ENCODE measurements around the gene CYSLTR2.

CYSLTR2 gene

DNA sequence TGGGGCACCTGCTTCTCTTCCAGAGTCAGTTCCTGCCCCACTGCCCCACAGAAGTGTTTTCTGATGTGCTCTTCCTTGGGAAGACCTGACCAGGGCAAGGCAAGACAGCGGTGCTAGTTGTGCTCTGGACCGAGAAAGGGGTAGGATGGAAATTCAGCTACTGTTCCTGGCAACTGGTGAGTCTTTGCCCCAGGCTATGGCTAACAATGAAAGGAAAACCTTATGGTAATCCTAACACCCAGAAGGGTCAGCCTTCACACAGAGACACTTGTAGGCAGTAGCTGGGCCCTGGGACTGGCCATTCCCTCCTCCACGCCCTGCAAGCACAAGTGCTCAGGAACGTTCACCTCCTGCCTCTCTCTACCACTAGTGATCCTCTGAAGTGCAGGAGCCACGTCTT, 9.6 kb upstream of the CYSLTR2 start:
- TF ChIP-seq, protein P1, sequence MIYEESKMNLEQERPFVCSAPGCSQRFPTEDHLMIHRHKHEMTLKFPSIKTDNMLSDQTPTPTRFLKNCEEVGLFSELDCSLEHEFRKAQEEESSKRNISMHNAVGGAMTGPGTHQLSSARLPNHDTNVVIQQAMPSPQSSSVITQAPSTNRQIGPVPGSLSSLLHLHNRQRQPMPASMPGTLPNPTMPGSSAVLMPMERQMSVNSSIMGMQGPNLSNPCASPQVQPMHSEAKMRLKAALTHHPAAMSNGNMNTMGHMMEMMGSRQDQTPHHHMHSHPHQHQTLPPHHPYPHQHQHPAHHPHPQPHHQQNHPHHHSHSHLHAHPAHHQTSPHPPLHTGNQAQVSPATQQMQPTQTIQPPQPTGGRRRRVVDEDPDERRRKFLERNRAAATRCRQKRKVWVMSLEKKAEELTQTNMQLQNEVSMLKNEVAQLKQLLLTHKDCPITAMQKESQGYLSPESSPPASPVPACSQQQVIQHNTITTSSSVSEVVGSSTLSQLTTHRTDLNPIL (CRISPR knock-in tag; IDR thresholded peaks at IDR 0.05; ENCODE audit: low read depth) = no peak
- TF ChIP-seq CSDC2 (CRISPR knock-in tag; IDR thresholded peaks at IDR 0.05) (no peak), ARNTL (CRISPR knock-in tag; IDR thresholded peaks at IDR 0.05; ENCODE audit: borderline replicate concordance, low read depth) (no peak), ZNF565 (CRISPR knock-in tag; conservative IDR thresholded peaks at IDR 0.05; ENCODE audit: low read depth) (no peak), SNAI2 (CRISPR knock-in tag; IDR thresholded peaks at IDR 0.05) (no peak), TCF4 (CRISPR knock-in tag; IDR thresholded peaks at IDR 0.05; ENCODE audit: borderline replicate concordance) (no peak), BACH2 (CRISPR knock-in tag; IDR thresholded peaks at IDR 0.05; ENCODE audit: borderline replicate concordance) (no peak), ZFP30 (CRISPR knock-in tag; IDR thresholded peaks at IDR 0.05) (no peak), PPARA (CRISPR knock-in tag; IDR thresholded peaks at IDR 0.05; ENCODE audit: borderline replicate concordance) (no peak), ZNF8 (CRISPR knock-in tag; IDR thresholded peaks at IDR 0.05) (no peak), ISL1 (CRISPR knock-in tag; IDR thresholded peaks at IDR 0.05) (no peak), ZFP3 (CRISPR knock-in tag; IDR thresholded peaks at IDR 0.05) (no peak), OSR1 (CRISPR knock-in tag; IDR thresholded peaks at IDR 0.05) (no peak), ESRRG (CRISPR knock-in tag; IDR thresholded peaks at IDR 0.05) (no peak)
- TF ChIP-seq, protein P2, sequence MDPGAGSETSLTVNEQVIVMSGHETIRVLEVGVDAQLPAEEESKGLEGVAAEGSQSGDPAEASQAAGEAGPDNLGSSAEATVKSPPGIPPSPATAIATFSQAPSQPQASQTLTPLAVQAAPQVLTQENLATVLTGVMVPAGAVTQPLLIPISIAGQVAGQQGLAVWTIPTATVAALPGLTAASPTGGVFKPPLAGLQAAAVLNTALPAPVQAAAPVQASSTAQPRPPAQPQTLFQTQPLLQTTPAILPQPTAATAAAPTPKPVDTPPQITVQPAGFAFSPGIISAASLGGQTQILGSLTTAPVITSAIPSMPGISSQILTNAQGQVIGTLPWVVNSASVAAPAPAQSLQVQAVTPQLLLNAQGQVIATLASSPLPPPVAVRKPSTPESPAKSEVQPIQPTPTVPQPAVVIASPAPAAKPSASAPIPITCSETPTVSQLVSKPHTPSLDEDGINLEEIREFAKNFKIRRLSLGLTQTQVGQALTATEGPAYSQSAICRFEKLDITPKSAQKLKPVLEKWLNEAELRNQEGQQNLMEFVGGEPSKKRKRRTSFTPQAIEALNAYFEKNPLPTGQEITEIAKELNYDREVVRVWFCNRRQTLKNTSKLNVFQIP (CRISPR knock-in tag; IDR thresholded peaks at IDR 0.05; ENCODE audit: borderline replicate concordance, low read depth) = no peak
- TF ChIP-seq, protein P3, sequence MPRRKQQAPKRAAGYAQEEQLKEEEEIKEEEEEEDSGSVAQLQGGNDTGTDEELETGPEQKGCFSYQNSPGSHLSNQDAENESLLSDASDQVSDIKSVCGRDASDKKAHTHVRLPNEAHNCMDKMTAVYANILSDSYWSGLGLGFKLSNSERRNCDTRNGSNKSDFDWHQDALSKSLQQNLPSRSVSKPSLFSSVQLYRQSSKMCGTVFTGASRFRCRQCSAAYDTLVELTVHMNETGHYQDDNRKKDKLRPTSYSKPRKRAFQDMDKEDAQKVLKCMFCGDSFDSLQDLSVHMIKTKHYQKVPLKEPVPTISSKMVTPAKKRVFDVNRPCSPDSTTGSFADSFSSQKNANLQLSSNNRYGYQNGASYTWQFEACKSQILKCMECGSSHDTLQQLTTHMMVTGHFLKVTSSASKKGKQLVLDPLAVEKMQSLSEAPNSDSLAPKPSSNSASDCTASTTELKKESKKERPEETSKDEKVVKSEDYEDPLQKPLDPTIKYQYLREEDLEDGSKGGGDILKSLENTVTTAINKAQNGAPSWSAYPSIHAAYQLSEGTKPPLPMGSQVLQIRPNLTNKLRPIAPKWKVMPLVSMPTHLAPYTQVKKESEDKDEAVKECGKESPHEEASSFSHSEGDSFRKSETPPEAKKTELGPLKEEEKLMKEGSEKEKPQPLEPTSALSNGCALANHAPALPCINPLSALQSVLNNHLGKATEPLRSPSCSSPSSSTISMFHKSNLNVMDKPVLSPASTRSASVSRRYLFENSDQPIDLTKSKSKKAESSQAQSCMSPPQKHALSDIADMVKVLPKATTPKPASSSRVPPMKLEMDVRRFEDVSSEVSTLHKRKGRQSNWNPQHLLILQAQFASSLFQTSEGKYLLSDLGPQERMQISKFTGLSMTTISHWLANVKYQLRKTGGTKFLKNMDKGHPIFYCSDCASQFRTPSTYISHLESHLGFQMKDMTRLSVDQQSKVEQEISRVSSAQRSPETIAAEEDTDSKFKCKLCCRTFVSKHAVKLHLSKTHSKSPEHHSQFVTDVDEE (CRISPR knock-in tag; IDR thresholded peaks at IDR 0.05) = no peak

DNA sequence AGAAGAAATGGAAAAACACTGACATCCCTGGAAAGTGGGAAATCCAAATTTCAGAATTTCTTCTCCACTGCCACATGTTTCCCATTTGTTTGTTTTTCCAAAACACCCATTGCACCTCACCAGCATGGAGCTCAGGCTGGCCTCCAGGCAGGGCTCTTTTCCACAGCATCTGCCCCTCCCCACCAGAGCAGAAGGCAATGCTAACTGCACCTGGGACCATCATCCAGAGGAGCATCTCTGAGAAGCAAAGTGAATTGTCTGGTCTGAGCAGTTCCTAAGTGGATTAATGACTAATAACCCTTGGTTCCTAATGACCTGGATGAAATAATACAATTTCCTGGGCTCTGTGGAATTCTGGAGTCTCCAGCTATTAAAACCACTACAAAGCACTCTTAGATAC, 8.8 kb upstream of the CYSLTR2 start:
- ATAC-seq = no peak
- TF ChIP-seq CSDC2 (CRISPR knock-in tag; IDR thresholded peaks at IDR 0.05) = no peak
- no peak for TF ChIP-seq PPARA (CRISPR knock-in tag; IDR thresholded peaks at IDR 0.05; ENCODE audit: borderline replicate concordance)
- TF ChIP-seq, protein P4, sequence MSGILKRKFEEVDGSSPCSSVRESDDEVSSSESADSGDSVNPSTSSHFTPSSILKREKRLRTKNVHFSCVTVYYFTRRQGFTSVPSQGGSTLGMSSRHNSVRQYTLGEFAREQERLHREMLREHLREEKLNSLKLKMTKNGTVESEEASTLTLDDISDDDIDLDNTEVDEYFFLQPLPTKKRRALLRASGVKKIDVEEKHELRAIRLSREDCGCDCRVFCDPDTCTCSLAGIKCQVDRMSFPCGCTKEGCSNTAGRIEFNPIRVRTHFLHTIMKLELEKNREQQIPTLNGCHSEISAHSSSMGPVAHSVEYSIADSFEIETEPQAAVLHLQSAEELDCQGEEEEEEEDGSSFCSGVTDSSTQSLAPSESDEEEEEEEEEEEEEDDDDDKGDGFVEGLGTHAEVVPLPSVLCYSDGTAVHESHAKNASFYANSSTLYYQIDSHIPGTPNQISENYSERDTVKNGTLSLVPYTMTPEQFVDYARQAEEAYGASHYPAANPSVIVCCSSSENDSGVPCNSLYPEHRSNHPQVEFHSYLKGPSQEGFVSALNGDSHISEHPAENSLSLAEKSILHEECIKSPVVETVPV (CRISPR knock-in tag; IDR thresholded peaks at IDR 0.05) = no peak
- no peak for TF ChIP-seq ZNF565 (CRISPR knock-in tag; conservative IDR thresholded peaks at IDR 0.05; ENCODE audit: low read depth)
- TF ChIP-seq GLIS3 (CRISPR knock-in tag; IDR thresholded peaks at IDR 0.05) = no peak
- TF ChIP-seq RARB (CRISPR knock-in tag; IDR thresholded peaks at IDR 0.05) = no peak

More for the DNA sequence above, 9.6 kb upstream of the CYSLTR2 start:
- ATAC-seq = no peak

DNA sequence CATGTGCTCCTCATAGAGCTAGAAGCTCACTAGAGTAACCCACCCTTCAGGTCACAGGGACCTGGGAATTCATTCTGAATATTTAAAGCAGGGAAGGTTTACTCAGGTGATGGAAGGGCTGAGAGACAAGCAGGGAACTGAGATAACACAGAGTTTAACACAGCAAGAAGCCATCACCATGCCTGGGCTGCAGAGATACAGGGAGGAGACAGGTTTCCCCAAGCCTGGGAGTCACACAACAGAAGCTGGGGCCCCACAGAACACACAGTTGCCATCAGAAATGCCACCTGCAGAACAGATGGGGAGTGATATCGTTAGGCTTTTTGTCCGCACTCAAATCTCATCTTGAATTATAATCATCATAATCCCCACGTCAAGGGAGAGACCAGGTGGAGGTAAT, 7.9 kb upstream of the CYSLTR2 start:
- TF ChIP-seq ESRRG (CRISPR knock-in tag; IDR thresholded peaks at IDR 0.05) (no peak), ZNF70 (CRISPR knock-in tag; IDR thresholded peaks at IDR 0.05) (no peak), ZFP3 (CRISPR knock-in tag; IDR thresholded peaks at IDR 0.05) (no peak), OSR1 (CRISPR knock-in tag; IDR thresholded peaks at IDR 0.05) (no peak), PPARA (CRISPR knock-in tag; IDR thresholded peaks at IDR 0.05; ENCODE audit: borderline replicate concordance) (no peak), SNAI2 (CRISPR knock-in tag; IDR thresholded peaks at IDR 0.05) (no peak), RARB (CRISPR knock-in tag; IDR thresholded peaks at IDR 0.05) (no peak)
- TF ChIP-seq, protein P4 (CRISPR knock-in tag; IDR thresholded peaks at IDR 0.05) = no peak
- TF ChIP-seq, protein P5, sequence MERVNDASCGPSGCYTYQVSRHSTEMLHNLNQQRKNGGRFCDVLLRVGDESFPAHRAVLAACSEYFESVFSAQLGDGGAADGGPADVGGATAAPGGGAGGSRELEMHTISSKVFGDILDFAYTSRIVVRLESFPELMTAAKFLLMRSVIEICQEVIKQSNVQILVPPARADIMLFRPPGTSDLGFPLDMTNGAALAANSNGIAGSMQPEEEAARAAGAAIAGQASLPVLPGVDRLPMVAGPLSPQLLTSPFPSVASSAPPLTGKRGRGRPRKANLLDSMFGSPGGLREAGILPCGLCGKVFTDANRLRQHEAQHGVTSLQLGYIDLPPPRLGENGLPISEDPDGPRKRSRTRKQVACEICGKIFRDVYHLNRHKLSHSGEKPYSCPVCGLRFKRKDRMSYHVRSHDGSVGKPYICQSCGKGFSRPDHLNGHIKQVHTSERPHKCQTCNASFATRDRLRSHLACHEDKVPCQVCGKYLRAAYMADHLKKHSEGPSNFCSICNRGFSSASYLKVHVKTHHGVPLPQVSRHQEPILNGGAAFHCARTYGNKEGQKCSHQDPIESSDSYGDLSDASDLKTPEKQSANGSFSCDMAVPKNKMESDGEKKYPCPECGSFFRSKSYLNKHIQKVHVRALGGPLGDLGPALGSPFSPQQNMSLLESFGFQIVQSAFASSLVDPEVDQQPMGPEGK (CRISPR knock-in tag; IDR thresholded peaks at IDR 0.05; ENCODE audit: borderline replicate concordance) = no peak
- TF ChIP-seq, protein P2 (CRISPR knock-in tag; IDR thresholded peaks at IDR 0.05; ENCODE audit: borderline replicate concordance, low read depth) = no peak
- ATAC-seq = no peak
